ENCODE data around the gene CAPN11.

Gene CAPN11

DNA sequence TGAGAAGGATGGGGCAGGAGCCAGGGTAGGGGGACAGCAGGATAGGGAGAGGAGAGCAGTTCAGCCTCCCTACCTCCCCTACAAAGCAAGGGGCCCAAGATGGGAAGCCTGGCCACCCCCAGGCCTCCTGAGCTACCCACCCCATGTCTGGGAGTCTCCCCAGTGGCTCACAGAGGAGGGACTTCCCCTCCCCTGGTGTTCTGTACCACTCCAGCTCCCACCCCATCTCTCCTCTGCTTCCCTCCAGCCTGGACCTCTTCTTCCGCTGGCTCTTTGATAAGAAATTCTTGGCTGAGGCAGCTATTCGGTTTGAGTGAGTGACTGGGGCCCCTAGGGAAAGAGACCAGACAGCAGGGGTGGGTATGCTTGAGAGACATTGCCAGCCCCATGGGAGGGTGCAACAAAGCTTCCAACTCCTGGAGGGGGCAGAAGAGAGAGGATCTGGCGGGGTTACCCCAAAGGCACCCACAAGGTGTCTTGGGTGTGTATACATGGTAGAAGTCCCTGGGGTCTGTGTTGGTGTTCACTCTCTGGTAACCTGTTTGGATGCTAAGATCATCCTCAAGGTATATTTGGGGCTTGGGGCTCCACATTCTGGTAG lies 8.2 kb upstream of the CAPN11 start:
- Histone ChIP-seq H3K27me3 (ENCODE audit: low read depth, low read length) (no peaks in the 10 kb centered on the region), H3K4me2 (ENCODE audit: low read length) (no peak overlapping the region), H3K9ac (ENCODE audit: low read length) (no peak overlapping the region), H3K36me3 (replicated peaks; ENCODE audit: low read depth, low read length) (peaks cover 9% of the 10 kb centered on the region), H3K79me2 (ENCODE audit: low read length) (no peaks in the 10 kb centered on the region), H4K20me1 (ENCODE audit: insufficient read depth, low read length) (peaks cover 3% of the 10 kb centered on the region; the same call in 1 of the 2 replicates), H3K27ac (ENCODE audit: low read length) (no peak overlapping the region), H3K9me3 (ENCODE audit: insufficient read depth, low read length) (no peaks in the 10 kb centered on the region), H2AFZ (ENCODE audit: low read depth, low read length) (no peak overlapping the region), H3K4me1 (ENCODE audit: low read length) (peaks cover 4% of the 10 kb centered on the region), H3K4me3 (ENCODE audit: low read length) (no peak overlapping the region)
- no peak for TF ChIP-seq EZH2phosphoT487 (IDR thresholded peaks at IDR 0.05; ENCODE audit: low read depth)
- no peak for TF ChIP-seq CTCF (IDR thresholded peaks at IDR 0.05; ENCODE audit: low read depth, low read length)

- Histone ChIP-seq H2AFZ (ENCODE audit: low read depth, low read length) (no peak overlapping the region), H3K9ac (ENCODE audit: low read length) (no peak overlapping the region), H3K4me1 (ENCODE audit: low read length) (peaks cover 4% of the 10 kb centered on the region), H3K27me3 (ENCODE audit: low read depth, low read length) (no peaks in the 10 kb centered on the region), H3K36me3 (replicated peaks; ENCODE audit: low read depth, low read length) (peaks cover 9% of the 10 kb centered on the region), H3K4me2 (ENCODE audit: low read length) (peak overlapping the region; percentile 51), H3K79me2 (ENCODE audit: low read length) (no peaks in the 10 kb centered on the region), H3K4me3 (ENCODE audit: low read length) (peak overlapping the region; percentile 18), H3K27ac (ENCODE audit: low read length) (no peak overlapping the region), H3K9me3 (ENCODE audit: insufficient read depth, low read length) (no peaks in the 10 kb centered on the region), H4K20me1 (ENCODE audit: insufficient read depth, low read length) (no peaks in the 10 kb centered on the region; the same call in 1 of the 2 replicates)
- no peak for TF ChIP-seq EZH2phosphoT487 (IDR thresholded peaks at IDR 0.05; ENCODE audit: low read depth)
- TF ChIP-seq CTCF (IDR thresholded peaks at IDR 0.05; ENCODE audit: low read depth, low read length), result peak; percentile 99
Observed at GRCh38 chr6:44151348-44152108, 7.1 kb upstream of the CAPN11 start.

DNA sequence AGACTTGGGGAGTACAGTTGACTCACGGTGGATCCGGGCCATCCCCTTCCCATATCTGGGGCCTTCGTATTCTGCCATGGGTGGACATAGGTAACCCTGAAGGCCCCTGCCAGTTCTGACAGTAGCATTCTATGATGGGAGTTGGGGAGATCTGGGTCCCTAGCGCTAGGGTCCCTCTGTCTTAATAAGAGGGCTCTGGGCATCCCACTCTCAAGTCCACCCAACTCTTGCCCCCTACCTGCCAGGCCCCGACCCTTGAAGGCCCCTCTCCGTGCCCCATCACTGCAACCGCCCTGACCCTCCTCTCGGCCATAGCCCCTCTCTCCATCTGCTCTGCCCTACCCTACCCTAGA lies 6.5 kb upstream of the CAPN11 start:
- H3K27ac ChIP-seq (ENCODE audit: low read length), result no peak overlapping the region
- H2AFZ ChIP-seq (ENCODE audit: low read depth, low read length), result no peak overlapping the region
- TF ChIP-seq EZH2phosphoT487 (IDR thresholded peaks at IDR 0.05; ENCODE audit: low read depth), result no peak
- no peak for TF ChIP-seq CTCF (IDR thresholded peaks at IDR 0.05; ENCODE audit: low read depth, low read length)
- H3K79me2 ChIP-seq (ENCODE audit: low read length), result no peaks in the 10 kb centered on the region
- no peaks in the 10 kb centered on the region for H3K27me3 ChIP-seq (ENCODE audit: low read depth, low read length)
- no peaks in the 10 kb centered on the region for H3K9me3 ChIP-seq (ENCODE audit: insufficient read depth, low read length)
- no peak overlapping the region for H3K4me3 ChIP-seq (ENCODE audit: low read length)
- H3K4me1 ChIP-seq (ENCODE audit: low read length), result peaks cover 4% of the 10 kb centered on the region
- peaks cover 5% of the 10 kb centered on the region for H3K36me3 ChIP-seq (replicated peaks; ENCODE audit: low read depth, low read length)
- no peak overlapping the region for H3K9ac ChIP-seq (ENCODE audit: low read length)
- H3K4me2 ChIP-seq (ENCODE audit: low read length), result 0 out of 2 replicates have a peak overlapping the region, but pooled peaks have one; percentile 51
- H4K20me1 ChIP-seq (ENCODE audit: insufficient read depth, low read length), result no peaks in the 10 kb centered on the region; the same call in 1 of the 2 replicates

GRCh38 chr6:44152533-44152932 lies 6.1 kb upstream of the CAPN11 start:
- no peaks in the 10 kb centered on the region for H3K9me3 ChIP-seq (ENCODE audit: insufficient read depth, low read length)
- no peaks in the 10 kb centered on the region for H3K79me2 ChIP-seq (ENCODE audit: low read length)
- H3K4me1 ChIP-seq (ENCODE audit: low read length), result peaks cover 4% of the 10 kb centered on the region
- TF ChIP-seq EZH2phosphoT487 (IDR thresholded peaks at IDR 0.05; ENCODE audit: low read depth), result no peak
- no peak for TF ChIP-seq CTCF (IDR thresholded peaks at IDR 0.05; ENCODE audit: low read depth, low read length)
- H3K27me3 ChIP-seq (ENCODE audit: low read depth, low read length), result no peaks in the 10 kb centered on the region
- peaks cover 5% of the 10 kb centered on the region for H3K36me3 ChIP-seq (replicated peaks; ENCODE audit: low read depth, low read length)
- no peak overlapping the region for H3K4me2 ChIP-seq (ENCODE audit: low read length)
- no peak overlapping the region for H3K9ac ChIP-seq (ENCODE audit: low read length)
- no peak overlapping the region for H3K4me3 ChIP-seq (ENCODE audit: low read length)
- no peak overlapping the region for H2AFZ ChIP-seq (ENCODE audit: low read depth, low read length)
- H3K27ac ChIP-seq (ENCODE audit: low read length), result no peak overlapping the region
- no peaks in the 10 kb centered on the region; the same call in 1 of the 2 replicates for H4K20me1 ChIP-seq (ENCODE audit: insufficient read depth, low read length)

Data from OCI-LY3 (cell line).